NCI-H2107 (cell line): ENCODE data around the gene MAEL.

Experiments
- DNase-seq: peaks from one replicate; lab custom pipeline; 2025; lab: John Stamatoyannopoulos, UW

The MAEL gene

GRCh38 chr1:167056529-167057231, 67.6 kb downstream of the MAEL start:
- DNase-seq, result no peak

DNA sequence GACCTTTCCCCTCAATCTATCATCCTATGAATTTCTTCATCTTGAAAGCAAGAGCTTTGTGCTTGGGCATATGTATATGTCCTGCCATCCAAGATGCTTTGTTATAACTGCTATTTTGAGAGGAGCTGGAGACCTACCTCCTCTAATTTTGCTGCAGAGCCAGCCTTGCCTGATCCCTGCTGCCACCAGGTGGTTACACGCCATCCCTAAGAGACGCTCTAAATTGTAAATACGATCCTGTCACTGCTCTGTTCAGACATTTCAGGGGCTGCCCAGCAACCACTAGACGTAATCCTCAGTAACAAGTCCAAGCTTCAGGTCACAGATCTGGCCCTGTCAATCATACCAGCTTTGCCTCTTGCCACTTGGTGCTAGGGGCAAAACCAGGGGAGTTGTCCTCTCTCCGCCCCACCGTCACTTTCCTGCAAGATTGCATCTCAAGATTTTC, 68.2 kb downstream of the MAEL start:
- DNase-seq, result peak; percentile 70

- peak; percentile 46 for DNase-seq
Measured at GRCh38 chr1:167059045-167059808, 70.1 kb downstream of the MAEL start.

DNA sequence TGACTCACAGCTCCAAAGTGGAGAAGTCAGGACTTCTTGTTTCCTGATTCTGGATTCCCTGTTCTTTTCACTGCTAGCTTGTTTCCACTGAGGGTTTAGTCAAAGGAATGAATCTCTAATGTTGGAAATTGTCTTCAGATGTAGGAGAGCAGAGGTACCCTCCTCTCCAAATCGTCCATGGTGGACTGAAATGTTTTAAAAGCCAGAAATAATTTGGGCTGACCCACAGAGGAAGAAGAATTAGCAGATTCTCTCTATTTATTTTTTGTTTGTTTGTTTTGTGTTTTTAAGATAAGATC, 70.7 kb downstream of the MAEL start:
- DNase-seq, result no peak

GRCh38 chr1:167060141-167061072, 71.3 kb downstream of the MAEL start:
- DNase-seq, result no peak

DNA sequence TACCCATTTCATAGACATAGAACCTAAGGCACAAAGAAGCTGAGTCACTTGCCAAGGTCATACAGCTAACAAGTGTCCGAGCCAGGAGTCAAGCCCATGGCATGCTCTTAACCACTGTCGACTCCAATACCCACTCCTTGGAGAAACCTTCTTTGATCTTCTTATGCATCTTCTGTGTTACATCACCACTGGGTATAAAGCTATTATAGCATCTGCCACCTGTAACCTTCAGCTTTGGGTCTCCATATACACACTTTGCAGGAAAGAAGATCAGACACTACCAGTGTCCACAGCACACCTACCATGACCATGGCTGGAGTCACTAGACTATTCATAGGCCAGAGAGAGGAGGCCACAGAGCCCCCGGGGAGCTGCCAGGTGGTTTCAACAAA, 72.0 kb downstream of the MAEL start:
- DNase-seq, result no peak

GRCh38 chr1:167064621-167065020, 75.5 kb downstream of the MAEL start:
- DNase-seq, result no peak

DNA sequence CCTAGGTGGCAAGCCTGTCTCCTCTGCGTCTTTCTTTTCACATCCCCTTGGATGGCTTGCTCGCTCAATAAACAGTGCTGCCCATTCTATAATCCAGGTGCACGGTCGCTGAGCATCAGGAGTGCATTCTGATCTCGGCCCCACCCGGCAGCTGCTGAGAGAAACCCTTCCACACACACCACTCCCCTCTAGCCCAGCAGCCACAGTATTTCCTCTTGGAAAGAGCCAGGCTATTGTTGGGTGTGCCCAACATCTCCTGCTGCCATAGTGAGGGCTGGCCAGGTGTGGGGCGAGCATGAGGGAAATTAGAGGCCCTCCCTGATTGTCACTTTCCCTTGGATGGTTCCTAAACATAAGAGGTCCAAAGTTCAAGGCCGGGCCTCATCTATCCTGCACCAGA, 76.4 kb downstream of the MAEL start:
- no peak for DNase-seq

GRCh38 chr1:167066333-167067122, 77.4 kb downstream of the MAEL start:
- DNase-seq, result peak; percentile 52

DNA sequence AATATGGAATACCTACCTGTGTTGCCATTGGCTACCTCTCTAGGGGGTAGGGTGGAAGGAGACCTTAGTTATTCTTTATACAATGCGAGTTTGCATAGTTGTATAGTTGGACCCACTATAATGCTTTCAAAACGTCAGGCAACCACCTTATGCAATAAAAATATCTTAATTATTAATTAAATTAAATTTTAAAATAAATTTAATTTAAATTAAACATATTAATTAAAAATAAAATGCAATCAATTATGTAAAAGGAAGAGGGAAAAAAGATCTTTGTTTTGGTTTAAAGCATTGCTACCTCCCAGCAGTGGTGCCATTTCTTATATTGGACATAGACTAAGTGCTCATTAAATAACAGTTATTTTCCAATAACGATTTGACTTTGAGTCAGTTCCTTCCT, 78.8 kb downstream of the MAEL start:
- DNase-seq, result no peak

DNA sequence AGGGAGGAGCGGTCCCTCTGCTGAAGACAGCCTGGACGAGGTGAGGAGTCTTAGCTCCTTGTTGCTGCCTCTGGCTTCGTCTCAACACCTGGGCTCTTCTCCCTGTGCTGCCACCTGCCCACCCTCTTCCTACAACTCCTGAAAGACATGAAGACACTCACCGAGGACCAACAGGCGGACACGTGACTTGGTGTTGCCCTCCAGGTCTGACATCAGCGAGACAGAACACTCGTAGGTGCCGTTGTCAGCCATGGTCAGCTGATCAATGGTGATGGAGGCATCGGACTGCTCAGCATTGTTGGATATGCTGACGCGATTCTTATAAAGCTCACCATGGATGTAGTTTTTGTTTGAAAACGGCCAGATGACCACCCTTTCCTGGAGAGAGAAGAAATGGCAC, 79.7 kb downstream of the MAEL start:
- DNase-seq, result no peak

- DNase-seq, result no peak
Measured at GRCh38 chr1:167071286-167071685, 82.2 kb downstream of the MAEL start.
